ENCODE results near the gene HYAL1. TPM values are rescaled to one million over a fixed set of nuclear protein-coding genes. Genes with fewer than 3 reads are reported as not detected.

Gene HYAL1
- total RNA-seq, 1 experiment from 2014 or later = 1.1 TPM

DNA sequence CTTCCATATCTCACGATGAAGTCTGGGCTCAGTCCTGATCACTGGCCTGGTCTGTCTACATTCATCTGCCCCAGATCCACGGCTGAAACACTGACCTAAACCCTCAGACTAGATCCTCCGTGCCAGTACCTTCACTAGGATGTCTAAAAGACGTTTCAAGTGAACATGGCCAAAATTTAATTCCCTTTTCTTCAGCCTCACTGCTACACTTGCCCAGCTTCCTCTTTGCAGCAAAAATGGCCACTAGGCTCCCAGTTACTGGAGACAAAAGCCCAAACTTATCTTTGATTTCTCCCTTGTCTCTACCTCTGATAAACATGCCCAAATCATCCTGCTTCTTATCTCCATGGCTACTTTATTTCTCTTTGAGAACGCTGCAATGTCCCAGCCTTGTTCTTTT lies 35.6 kb upstream of the HYAL1 start:
- in situ Hi-C loops (cut with HindIII; ENCODE audit: low pct_unique_long_range_greater_than_20kb, low sequenced_read_pairs) = no loop called here

DNA sequence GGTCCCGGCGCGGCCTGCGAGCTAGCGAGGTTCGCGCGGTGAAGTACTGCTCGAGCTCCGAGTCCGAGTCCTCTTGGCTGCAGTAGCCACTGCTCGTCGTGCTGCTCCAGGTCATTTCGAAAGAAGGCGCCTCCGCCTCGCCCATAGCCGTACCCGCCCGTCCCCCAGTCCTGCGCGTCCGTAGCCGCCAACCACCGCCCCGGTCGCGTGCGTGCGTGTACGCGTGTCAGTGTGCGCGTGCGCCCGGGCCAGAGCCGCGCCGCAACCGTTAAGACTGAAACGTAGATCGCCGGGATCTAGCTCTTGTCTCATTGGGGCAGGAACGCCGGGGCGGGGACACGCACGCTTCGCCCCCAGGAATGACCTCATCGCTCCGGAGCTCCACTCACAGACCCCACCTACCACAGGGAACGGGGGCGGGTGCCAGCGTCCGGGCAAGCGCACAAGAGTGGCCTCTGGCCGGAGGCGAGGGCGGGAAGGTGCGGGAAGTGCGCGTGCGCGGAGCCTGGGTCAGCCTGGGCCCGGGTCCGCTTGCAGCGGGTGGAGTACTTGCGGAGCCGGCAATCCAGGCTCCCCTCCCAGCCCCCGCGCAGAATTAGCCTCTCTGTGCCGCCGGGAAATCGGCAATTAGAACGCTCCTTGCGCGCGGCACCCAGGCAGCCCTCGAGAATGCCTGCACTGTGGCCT lies 33.9 kb upstream of the HYAL1 start:
- in situ Hi-C loops (cut with HindIII; ENCODE audit: low pct_unique_long_range_greater_than_20kb, low sequenced_read_pairs) = no loop called here
- peak; percentile 99 for DNase-seq (ENCODE audit: low read depth, low spot score)

More for the DNA sequence above, 35.6 kb upstream of the HYAL1 start:
- no peak for DNase-seq (ENCODE audit: low read depth, low spot score)

DNA sequence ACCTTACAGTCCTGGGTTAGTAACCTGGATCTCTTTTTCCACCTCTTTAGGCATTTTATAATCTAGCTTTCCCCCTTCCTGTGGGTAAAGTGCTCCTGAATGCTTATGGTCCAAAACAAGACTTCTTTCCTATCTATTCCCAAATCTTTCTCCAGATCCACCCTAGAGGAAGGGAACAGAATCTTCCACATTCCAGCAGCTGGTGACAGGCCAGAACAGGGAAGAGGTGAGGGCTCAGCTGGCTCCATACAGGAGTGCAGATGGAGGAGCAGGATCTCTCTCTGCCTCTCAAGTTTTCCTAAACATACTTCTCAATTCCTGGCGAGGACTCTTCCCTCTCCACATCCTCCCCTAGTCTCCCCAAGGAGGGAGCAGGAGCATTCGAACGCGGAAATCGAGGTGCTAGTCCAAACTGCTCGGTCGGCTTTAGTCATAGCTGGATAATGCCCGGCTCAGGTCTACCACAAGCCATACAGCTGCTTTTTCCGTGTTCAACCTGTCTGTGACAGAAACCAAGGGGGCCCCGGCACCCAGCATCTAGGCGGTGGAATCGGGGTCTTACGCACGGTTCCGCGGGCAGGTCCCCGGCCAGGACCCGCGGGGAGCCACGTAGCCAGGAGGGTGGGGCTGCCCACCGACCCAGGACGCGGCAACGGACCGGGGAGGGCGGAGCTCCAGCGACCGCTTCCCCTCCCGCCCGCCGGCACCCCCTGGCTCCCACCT lies 33.2 kb upstream of the HYAL1 start:
- no peak for DNase-seq (ENCODE audit: low read depth, low spot score)
- in situ Hi-C loops (cut with HindIII; ENCODE audit: low pct_unique_long_range_greater_than_20kb, low sequenced_read_pairs) = no loop called here

DNA sequence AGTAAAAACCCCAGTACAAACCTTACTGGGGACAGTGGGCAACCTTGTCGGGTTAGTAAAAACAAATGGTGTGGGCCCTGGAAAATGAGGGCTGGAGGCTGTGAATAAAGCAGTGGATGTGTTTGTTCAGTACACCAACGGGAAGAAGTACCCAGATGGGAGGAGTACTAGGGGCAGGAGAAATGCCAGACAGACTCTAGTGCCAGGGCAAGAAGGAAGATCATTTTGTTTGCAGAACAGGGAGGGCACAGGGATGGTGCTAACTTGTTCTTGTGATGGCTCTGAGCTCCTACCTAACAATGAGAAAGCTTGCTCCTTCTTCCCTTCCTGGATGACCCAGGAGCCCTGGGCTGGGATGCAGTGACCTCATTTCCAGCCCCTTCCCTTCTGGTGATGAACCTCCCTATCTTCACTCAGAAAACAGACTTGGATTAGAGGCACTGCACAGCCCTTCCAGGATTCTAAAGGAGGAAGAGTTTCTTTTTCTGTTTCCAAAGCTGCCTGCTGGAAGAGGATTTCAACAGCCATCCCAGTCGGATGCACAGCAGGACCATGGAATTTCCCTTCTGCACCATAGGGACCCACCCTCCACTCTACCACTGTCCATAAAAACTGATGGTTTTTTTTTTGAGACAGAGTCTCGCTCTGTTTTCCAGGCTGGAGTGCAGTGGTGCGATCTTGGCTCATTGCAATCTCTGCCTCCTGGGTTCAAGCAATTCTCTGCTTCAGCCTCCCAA lies 31.1 kb upstream of the HYAL1 start:
- in situ Hi-C loops (cut with HindIII; ENCODE audit: low pct_unique_long_range_greater_than_20kb, low sequenced_read_pairs) = no loop called here
- no peak for DNase-seq (ENCODE audit: low read depth, low spot score)

DNA sequence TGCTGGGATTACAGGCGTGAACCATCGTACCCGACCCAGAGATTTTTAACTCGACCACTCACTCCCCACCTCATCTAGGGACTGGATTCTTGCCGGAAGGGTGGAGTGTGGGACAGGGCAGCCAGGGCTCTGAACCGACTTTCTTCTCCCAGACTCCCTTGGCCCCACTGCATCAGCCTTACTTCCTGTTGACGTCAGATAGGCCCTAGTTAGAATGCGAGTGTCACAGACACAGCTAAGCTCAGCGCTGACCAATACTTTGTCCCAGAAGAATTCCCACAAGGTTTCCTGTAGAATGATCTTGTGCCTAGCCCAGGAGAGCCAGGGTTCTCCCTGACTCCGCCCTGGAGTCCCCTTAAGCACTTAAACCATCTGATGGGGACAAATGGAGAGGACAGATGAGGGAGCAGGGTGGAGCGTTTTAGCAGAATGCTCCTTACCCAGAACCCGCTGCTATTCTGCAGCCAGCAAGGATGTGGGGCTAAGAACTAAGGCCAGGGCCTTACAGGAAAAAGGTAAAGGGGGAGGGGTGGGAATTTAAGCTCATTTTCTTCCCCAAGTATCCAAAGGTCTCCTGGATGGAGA lies 30.5 kb upstream of the HYAL1 start:
- DNase-seq (ENCODE audit: low read depth, low spot score) = peak; percentile 58
- in situ Hi-C loops (cut with HindIII; ENCODE audit: low pct_unique_long_range_greater_than_20kb, low sequenced_read_pairs) = no loop called here

DNA sequence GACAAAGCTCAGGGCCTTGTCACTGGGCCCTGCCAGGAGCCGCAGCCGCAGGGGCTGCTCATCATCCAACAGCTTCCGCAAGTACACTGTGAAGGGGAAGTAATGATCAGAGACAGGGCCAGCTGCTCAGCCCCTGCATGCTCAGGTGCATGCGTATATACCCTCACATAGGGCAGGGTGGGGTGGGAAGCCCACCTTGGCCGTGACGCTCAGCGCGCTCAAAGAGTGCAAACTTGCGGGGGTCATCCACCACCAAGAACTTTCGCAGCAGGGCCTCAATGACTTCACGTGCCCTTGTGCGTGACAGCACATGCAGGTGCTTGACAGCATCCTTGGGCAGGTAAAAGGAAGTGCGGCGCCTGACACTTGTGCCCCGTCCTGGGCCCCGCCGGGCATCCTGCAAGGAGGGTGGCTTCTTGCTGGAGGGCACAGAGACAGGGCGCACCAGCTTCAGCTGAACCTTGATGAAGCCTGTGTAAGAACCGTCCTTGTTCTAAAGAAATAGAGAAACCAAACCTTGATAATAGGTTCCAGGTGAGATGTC lies 28.1 kb upstream of the HYAL1 start:
- DNase-seq (ENCODE audit: low read depth, low spot score) = no peak
- in situ Hi-C loops (cut with HindIII; ENCODE audit: low pct_unique_long_range_greater_than_20kb, low sequenced_read_pairs) = no loop called here

DNA sequence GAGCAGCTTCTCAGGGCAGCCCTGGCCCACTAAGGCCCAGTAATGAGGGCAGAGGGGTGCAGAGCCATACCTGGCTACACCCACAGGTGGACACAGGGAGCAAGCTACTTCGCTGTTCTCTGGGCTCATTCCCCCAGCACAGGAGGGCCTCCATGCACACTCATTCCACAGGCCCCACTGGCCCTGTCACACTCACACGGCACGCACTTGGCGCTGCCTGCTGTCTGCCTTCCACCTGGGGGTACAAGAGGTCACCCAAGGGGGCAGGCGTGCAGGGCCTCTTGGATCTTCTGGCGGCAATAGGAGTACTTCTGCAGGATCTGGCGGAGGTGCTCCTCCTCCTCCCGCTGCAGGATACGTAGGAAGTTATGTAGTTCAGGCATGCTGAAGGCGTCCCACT lies 27.0 kb upstream of the HYAL1 start:
- in situ Hi-C loops (cut with HindIII; ENCODE audit: low pct_unique_long_range_greater_than_20kb, low sequenced_read_pairs) = no loop called here
- DNase-seq (ENCODE audit: low read depth, low spot score) = no peak

DNA sequence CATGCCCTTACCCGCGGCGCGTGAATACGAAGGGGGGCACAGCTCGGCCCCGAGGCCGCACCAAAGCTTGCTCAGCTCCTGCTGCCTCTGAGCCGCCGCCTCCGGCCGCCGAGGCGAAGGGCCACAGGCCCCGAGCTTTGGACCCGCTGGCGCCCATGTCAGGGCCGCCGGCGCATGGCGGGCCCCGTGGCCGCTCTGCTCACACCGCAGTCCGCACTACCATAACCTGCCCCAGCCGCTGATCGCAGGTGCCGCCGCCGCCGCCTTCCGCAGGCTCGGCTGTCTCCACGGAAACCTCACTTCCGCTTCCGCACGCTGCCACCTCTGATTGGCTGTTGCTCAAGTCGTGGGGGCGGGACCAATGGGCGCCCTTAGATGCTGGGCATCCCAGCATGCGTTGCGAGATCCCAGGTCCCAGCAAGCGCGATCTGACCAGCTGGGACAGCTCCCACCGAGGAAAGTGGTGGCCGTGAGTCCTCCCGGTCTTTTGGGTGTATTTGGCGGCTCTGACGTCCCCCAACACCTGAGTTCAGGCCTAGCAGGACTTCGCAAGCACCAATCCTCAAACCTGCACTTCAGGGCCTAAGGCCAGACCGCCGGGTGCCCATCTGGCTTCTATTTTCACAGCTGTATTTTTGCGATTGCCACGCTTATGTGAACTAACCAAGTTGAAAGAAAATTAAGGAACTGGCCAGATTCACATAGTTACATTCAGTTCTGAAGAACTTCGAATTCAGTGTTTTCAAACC lies 24.7 kb upstream of the HYAL1 start, which contains the start of gene TUSC2:
TSS of gene TUSC2 (minus strand) at position 281 of the 749 bp plus-strand sequence. CDS start at position 157, 124 bp downstream.
- in situ Hi-C loops (cut with HindIII; ENCODE audit: low pct_unique_long_range_greater_than_20kb, low sequenced_read_pairs) = no loop called here
- DNase-seq (ENCODE audit: low read depth, low spot score) = peak; percentile 97

DNA sequence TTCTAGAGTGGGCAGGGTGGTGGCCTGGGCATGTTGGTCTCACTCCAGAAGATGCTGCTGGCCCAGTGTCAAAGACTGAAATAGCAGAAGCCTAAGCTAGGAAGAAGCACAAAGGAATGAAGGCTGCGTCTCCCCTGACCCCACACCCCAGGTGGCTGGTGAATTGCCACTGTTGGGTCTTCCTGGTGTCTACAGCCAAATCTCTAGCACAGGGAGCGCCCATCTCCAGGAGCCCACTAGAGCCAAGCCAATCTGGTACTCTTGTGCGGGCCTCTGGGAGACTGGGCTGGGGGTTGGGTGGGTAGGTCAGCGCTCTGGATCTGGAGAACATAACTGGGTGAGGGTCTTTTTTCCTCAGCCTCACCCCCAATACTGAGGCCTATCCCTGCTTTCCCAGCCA lies 23.8 kb upstream of the HYAL1 start:
- in situ Hi-C loops (cut with HindIII; ENCODE audit: low pct_unique_long_range_greater_than_20kb, low sequenced_read_pairs) = no loop called here
- no peak for DNase-seq (ENCODE audit: low read depth, low spot score)

DNA sequence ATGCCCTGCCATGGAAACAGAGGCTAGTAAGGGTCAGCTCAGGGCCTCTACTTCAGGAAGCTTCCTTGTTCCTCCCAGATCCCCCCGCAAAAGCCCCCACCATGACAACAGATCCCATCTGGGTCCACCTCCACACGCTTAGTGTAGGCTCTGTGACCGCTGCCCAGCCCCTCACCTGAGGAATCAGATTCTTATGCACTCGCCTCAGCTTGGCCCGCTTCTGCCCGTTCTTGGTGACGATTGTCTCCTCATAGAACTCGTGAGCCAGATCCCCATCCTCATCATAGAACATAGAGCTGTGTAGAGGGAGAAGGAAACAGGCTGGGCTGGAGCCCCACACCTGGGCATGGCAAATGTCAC lies 22.8 kb upstream of the HYAL1 start:
- in situ Hi-C loops (cut with HindIII; ENCODE audit: low pct_unique_long_range_greater_than_20kb, low sequenced_read_pairs) = no loop called here
- DNase-seq (ENCODE audit: low read depth, low spot score) = no peak

DNA sequence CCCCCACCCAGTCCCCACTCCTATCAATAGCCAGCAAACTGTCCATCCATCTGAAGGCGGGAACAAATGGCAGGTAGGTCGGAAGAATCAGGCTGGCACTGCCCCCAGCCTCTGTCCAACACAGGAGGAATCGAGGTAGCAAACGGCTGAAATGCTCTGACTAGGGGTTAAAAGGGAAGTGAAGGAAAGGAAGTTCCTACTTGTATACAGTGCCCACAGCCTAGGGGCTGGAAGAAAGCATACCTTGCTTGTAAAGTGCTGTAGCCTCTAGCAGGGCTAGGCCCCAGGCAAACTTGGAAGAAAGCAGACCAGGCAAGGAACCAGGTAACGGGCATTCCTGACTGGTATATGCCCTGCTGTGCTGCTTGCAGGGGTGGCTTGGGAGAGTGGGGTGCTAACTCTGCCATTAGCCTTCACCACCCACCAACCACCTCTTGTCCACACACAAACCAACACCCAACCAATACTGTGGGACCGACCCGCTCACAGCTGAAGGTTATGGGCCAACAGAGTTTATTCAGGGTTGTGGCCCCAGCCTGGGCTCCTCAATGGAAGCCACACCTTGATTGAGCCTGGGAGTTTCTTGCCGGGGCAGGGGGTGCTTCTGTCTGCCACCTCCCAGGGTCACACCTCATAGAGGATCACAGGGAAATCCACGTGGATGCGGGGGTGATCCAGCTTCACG lies 22.3 kb upstream of the HYAL1 start:
- no peak for DNase-seq (ENCODE audit: low read depth, low spot score)
- in situ Hi-C loops (cut with HindIII; ENCODE audit: low pct_unique_long_range_greater_than_20kb, low sequenced_read_pairs) = no loop called here

DNA sequence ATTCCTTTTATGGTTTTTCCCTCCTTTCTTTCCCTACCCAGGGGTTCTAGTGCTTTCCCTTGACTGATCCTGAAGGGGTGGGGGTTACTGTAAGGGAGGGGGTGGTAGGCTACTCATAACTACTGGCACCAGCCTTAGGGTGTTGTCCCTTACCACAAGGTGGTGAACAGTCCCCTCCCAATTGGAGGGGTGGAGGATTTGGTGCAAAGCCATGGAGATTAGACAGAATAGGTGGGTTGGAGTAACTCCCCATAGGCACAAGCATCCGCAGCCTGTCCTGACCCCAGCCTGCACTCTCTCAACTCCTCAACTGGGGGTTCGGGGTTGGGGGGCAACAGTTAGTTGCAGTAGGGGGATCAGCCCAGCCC lies 21.7 kb upstream of the HYAL1 start:
- DNase-seq (ENCODE audit: low read depth, low spot score) = no peak
- in situ Hi-C loops (cut with HindIII; ENCODE audit: low pct_unique_long_range_greater_than_20kb, low sequenced_read_pairs) = no loop called here

DNA sequence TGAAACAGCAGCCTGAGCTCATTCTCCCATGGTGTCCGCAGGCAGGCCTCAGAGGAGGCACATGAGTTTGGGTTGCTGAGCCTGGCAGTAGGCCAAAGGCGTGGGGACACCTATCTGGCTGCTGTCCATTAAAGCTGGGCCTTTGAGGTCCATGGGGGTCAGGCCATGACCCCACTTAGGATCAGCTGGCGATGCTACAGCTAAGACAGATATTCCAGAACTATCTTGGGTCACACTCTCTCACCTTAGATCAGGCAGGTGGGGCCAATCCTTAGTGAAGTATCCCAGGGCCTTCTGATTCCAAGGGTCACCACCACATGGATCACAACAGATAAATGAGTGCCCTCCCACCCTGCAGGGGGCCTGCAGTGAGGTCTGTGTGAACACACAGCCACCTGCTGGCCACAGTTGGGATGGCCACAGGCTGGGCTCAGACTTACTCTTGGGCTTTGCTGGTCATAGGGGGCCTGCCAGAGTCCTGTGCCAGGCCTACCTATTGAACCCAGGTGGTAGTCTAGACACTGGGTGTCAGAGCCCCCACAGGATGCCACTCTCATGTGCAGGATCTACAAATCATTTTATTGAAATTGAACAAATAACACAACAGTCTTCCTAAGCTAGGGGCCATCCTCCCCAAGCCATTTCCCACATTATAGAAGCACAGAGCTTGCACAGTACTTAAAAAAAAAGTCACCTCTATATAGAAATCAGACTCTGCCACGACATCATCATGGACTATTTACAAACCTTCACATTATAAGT lies 21.2 kb upstream of the HYAL1 start:
- in situ Hi-C loops (cut with HindIII; ENCODE audit: low pct_unique_long_range_greater_than_20kb, low sequenced_read_pairs) = no loop called here
- DNase-seq (ENCODE audit: low read depth, low spot score) = peak; percentile 82

DNA sequence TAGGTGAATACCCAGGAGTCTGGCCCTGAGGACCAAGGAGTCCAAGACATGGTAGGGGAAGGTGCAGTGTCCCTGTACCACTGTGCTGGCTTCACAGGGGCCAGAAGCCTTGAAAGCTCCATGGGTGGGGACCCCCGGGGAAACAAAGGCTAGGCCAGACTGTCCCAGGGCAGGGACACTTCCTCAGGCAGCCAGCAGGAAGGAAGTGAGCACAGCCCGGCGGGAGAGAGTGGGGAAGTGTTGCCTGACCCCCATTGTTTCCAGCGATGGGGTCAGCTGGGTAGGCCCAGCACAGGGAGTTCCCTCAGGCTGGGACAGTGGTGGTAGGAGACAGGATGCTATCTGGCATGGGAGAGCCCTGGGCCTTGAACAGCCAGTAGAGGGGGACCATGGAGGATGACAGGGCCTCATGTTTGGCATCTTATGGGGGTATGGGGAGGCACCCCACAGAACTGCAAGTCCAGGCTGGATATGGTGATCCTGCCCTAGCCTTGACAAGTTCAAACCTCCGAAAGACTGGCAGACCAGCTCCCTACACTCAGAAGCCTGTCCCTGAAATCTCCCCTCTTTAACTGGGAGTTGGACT lies 20.3 kb upstream of the HYAL1 start:
- no peak for DNase-seq (ENCODE audit: low read depth, low spot score)
- in situ Hi-C loops (cut with HindIII; ENCODE audit: low pct_unique_long_range_greater_than_20kb, low sequenced_read_pairs) = no loop called here

DNA sequence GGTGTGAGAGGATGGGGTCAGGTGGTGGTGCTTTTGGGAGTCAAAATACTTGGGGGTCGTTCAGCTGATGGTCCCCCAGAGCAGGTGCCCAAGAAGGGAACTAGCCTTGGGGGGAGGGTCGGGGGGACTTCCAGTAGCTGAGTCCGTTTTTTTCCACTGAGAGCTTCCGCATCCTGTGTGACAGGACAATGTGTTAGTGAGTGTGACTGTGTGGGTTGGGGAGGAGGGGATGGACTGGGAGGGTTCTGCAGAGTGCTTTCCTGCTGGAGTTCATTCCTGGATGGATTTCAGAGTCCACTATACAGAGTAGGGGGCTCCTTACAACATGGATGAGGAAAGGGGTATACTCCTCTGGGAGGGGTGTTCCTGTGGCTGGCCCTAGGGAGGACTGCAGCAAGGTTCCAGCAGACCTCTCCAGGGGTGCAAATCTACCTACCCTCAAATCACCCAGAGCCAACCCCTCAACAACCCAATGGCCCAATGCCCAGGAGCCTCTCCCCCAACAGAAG lies 19.8 kb upstream of the HYAL1 start:
- DNase-seq (ENCODE audit: low read depth, low spot score) = no peak
- in situ Hi-C loops (cut with HindIII; ENCODE audit: low pct_unique_long_range_greater_than_20kb, low sequenced_read_pairs) = no loop called here

Measured in SK-MEL-5 (cell line).